OCI-LY1 (cell line): ENCODE measurements around the gene SLC2A4RG.
"Not testable (repeated sequence)": the region's sequence is repeated elsewhere in the genome, so short reads cannot be mapped to it uniquely, and the experiment has no call there.

Experiments used
- H2AFZ ChIP-seq: fragments of 200-600 bp; sonication (generic), shearing (Covaris generic); 2 replicates; pipeline ENCODE4 v1.6.0; 2014; ENCODE audit warnings: antibody characterized with exemption, mild to moderate bottlenecking, low read length
- H3F3A ChIP-seq: fragments of 200-600 bp; sonication (generic), shearing (Covaris generic); 2 replicates; pipeline ENCODE4 v1.6.0; 2014; ENCODE audit warnings: mild to moderate bottlenecking, antibody characterized with exemption, low read length, moderate library complexity; ENCODE audit not compliant: insufficient read depth
- H3K27ac ChIP-seq: fragments of 200-600 bp; sonication (generic); 2 replicates; pipeline ENCODE4 v1.5.1; 2014; ENCODE audit warnings: low read length, mixed run types, mild to moderate bottlenecking, low read depth; ENCODE audit not compliant: poor library complexity, severe bottlenecking
- H3K27me3 ChIP-seq: fragments of 200-600 bp; sonication (generic); 2 replicates; pipeline ENCODE4 v1.6.0; 2014; ENCODE audit warnings: antibody characterized with exemption, mild to moderate bottlenecking, low read length, moderate library complexity; ENCODE audit not compliant: insufficient read depth
- H3K36me3 ChIP-seq: fragments of 200-600 bp; sonication (generic); 2 replicates; pipeline ENCODE4 v1.6.1; 2014; ENCODE audit warnings: mild to moderate bottlenecking, antibody characterized with exemption, low read length, moderate library complexity, mixed read lengths; ENCODE audit not compliant: insufficient read depth
- H3K4me1 ChIP-seq: fragments of 200-600 bp; sonication (generic); 2 replicates; pipeline ENCODE4 v1.5.1; 2014; ENCODE audit warnings: mild to moderate bottlenecking, low read length, moderate library complexity; ENCODE audit not compliant: insufficient read depth, severe bottlenecking
- H3K4me2 ChIP-seq: fragments of 200-600 bp; sonication (generic), shearing (Covaris generic); 2 replicates; pipeline ENCODE4 v1.6.1; 2014; ENCODE audit warnings: low read length
- H3K4me3 ChIP-seq: fragments of 200-600 bp; sonication (generic); 2 replicates; pipeline ENCODE4 v1.5.1; 2014; ENCODE audit warnings: low read length, low read depth, mild to moderate bottlenecking, mixed read lengths; ENCODE audit not compliant: poor library complexity, severe bottlenecking
- H3K79me2 ChIP-seq: fragments of 200-600 bp; shearing (Covaris generic); 2 replicates; pipeline ENCODE4 v1.6.1; 2016; ENCODE audit warnings: mixed run types, low read length, mixed read lengths; ENCODE audit not compliant: insufficient read depth
- H3K9ac ChIP-seq: fragments of 200-600 bp; sonication (generic), shearing (Covaris generic); 2 replicates; pipeline ENCODE4 v1.6.1; 2014; ENCODE audit warnings: mild to moderate bottlenecking, low read length, mixed read lengths
- H3K9me2 ChIP-seq: fragments of 200-600 bp; sonication (generic), shearing (Covaris generic); 2 replicates; pipeline ENCODE4 v1.6.1; 2014; ENCODE audit warnings: low read depth, mild to moderate bottlenecking, low read length, mixed read lengths
- H3K9me3 ChIP-seq: fragments of 200-600 bp; shearing (Covaris generic); 2 replicates; pipeline ENCODE4 v1.6.1; 2014; ENCODE audit warnings: low read length, mixed read lengths
- H4K20me1 ChIP-seq: fragments of 200-600 bp; sonication (generic), shearing (Covaris generic); 2 replicates; pipeline ENCODE4 v1.6.0; 2016; ENCODE audit warnings: mild to moderate bottlenecking, low read length; ENCODE audit not compliant: insufficient read depth
- CTCF ChIP-seq: fragments of 200-600 bp; sonication (generic), shearing (Covaris generic); IDR thresholded peaks from 2 replicates; pipeline ENCODE4 v1.5.1; 2017; ENCODE audit warnings: mild to moderate bottlenecking, antibody characterized with exemption, low read length, moderate library complexity, mixed read lengths
- EZH2 ChIP-seq: fragments of 200-600 bp; sonication (generic), shearing (Covaris generic); IDR thresholded peaks from 2 replicates; pipeline ENCODE4 v1.8.0; 2017; ENCODE audit warnings: borderline replicate concordance, mixed run types, mild to moderate bottlenecking, antibody characterized with exemption, low read length, moderate library complexity, mixed read lengths

Gene SLC2A4RG

GRCh38 chr20:63718996-63719395 lies 20.6 kb upstream of the SLC2A4RG start:
- no peak overlapping the region for H3K4me2 ChIP-seq
- peaks cover 74% of the 10 kb centered on the region for H3K36me3 ChIP-seq
- no peaks in the 10 kb centered on the region for H4K20me1 ChIP-seq
- H3F3A ChIP-seq: no peaks in the 10 kb centered on the region
- TF ChIP-seq CTCF (no peak), EZH2 (no peak)
- H3K9me3 ChIP-seq: peaks cover 15% of the 10 kb centered on the region
- no peak overlapping the region for H3K9ac ChIP-seq
- no peak overlapping the region for H2AFZ ChIP-seq
- no peak overlapping the region for H3K4me3 ChIP-seq
- H3K79me2 ChIP-seq: 0 out of 2 replicates have a peak, but pooled peaks cover 10% of the 10 kb centered on the region
- no peaks in the 10 kb centered on the region for H3K4me1 ChIP-seq
- H3K9me2 ChIP-seq: no peaks in the 10 kb centered on the region
- no peak overlapping the region for H3K27ac ChIP-seq
- H3K27me3 ChIP-seq: no peaks in the 10 kb centered on the region

- H3K9me3 ChIP-seq, H3F3A ChIP-seq, H3K9me2 ChIP-seq, H3K4me2 ChIP-seq, H4K20me1 ChIP-seq, H3K27me3 ChIP-seq, H3K4me3 ChIP-seq, H3K9ac ChIP-seq, H3K27ac ChIP-seq, H3K79me2 ChIP-seq, H2AFZ ChIP-seq: not testable (repeated sequence)
- Histone ChIP-seq H3K4me1 (peaks cover 17% of the 10 kb centered on the region), H3K36me3 (peaks cover 58% of the 10 kb centered on the region)
These were observed 16.5 kb upstream of the SLC2A4RG start for GRCh38 chr20:63722967-63723622.

GRCh38 chr20:63730189-63730733 lies 9.3 kb upstream of the SLC2A4RG start:
- not testable (repeated sequence) for H3K9me3 ChIP-seq, H3K9me2 ChIP-seq, H3F3A ChIP-seq, H2AFZ ChIP-seq, H3K79me2 ChIP-seq, H3K27me3 ChIP-seq, H4K20me1 ChIP-seq
- peak overlapping the region; percentile 21; the same call in 1 of the 2 replicates for H3K4me2 ChIP-seq
- H3K4me3 ChIP-seq: peak overlapping the region; percentile 12
- H3K4me1 ChIP-seq: peaks cover 44% of the 10 kb centered on the region
- H3K27ac ChIP-seq: peak overlapping the region; percentile 91
- H3K36me3 ChIP-seq: peaks cover 29% of the 10 kb centered on the region
- peak overlapping the region; percentile 15; the same call in 1 of the 2 replicates for H3K9ac ChIP-seq

- Histone ChIP-seq H3K9ac (peak overlapping the region; percentile 18; the same call in 1 of the 2 replicates), H3K27ac (peak overlapping the region; percentile 91), H2AFZ (no peak overlapping the region), H3K79me2 (no peaks in the 10 kb centered on the region), H3K4me1 (peaks cover 52% of the 10 kb centered on the region), H3K9me2 (no peaks in the 10 kb centered on the region), H4K20me1 (no peaks in the 10 kb centered on the region), H3K36me3 (peaks cover 29% of the 10 kb centered on the region), H3K4me3 (no peak overlapping the region), H3F3A (0 out of 2 replicates have a peak, but pooled peaks cover 6% of the 10 kb centered on the region), H3K9me3 (no peaks in the 10 kb centered on the region), H3K27me3 (no peaks in the 10 kb centered on the region), H3K4me2 (peak overlapping the region; percentile 15; the same call in 1 of the 2 replicates)
- TF ChIP-seq EZH2 (no peak), CTCF (no peak)
These were observed 8.2 kb upstream of the SLC2A4RG start for GRCh38 chr20:63731410-63731809.
